Smooth muscle cell (in vitro differentiated cells): ENCODE measurements around the gene MFSD2B. TPM values are rescaled to one million over a fixed set of nuclear protein-coding genes. Genes with fewer than 3 reads are reported as not detected.

ENCODE experiments used
- DNase-seq: peaks from one replicate; lab custom pipeline; 2025; ENCODE audit not compliant: unreplicated experiment; lab: John Stamatoyannopoulos, UW
- H2AFZ ChIP-seq: fragments of 200-600 bp; sonication (generic); 2 replicates; pipeline ENCODE4 v1.6.0; 2016; ENCODE audit warnings: antibody characterized with exemption, low read depth, mild to moderate bottlenecking
- H3F3A ChIP-seq: fragments of 200-600 bp; sonication (generic); 2 replicates; pipeline ENCODE4 v1.6.0; 2017; ENCODE audit warnings: antibody characterized with exemption, low read depth
- H3K27ac ChIP-seq: fragments of 200-600 bp; sonication (generic); 2 replicates; pipeline ENCODE4 v1.5.1; 2016; ENCODE audit warnings: low read depth, mild to moderate bottlenecking
- H3K27me3 ChIP-seq: fragments of 200-600 bp; sonication (generic); 2 replicates; pipeline ENCODE4 v1.6.1; 2016; ENCODE audit warnings: low read depth, mild to moderate bottlenecking
- H3K36me3 ChIP-seq: fragments of 200-600 bp; sonication (generic); 2 replicates; pipeline ENCODE4 v1.5.1; 2016; ENCODE audit warnings: low read depth
- H3K4me1 ChIP-seq: fragments of 200-600 bp; sonication (generic); 2 replicates; pipeline ENCODE4 v1.5.1; 2016; ENCODE audit warnings: low read depth
- H3K4me2 ChIP-seq: fragments of 200-600 bp; sonication (generic); 2 replicates; pipeline ENCODE4 v1.6.0; 2016; ENCODE audit warnings: mild to moderate bottlenecking
- H3K4me3 ChIP-seq: fragments of 200-600 bp; sonication (generic); 2 replicates; pipeline ENCODE4 v1.5.1; 2016; ENCODE audit warnings: mild to moderate bottlenecking
- H3K79me2 ChIP-seq: fragments of 200-600 bp; sonication (generic); 2 replicates; pipeline ENCODE4 v1.6.0; 2016; ENCODE audit warnings: low read depth, mild to moderate bottlenecking
- H3K9ac ChIP-seq: fragments of 200-600 bp; sonication (generic); 2 replicates; pipeline ENCODE4 v1.6.0; 2016; ENCODE audit warnings: low read depth
- H3K9me3 ChIP-seq: fragments of 200-600 bp; sonication (generic); replicated peaks from 2 replicates; pipeline ENCODE4 v1.5.1; 2016; ENCODE audit warnings: low read depth
- H4K20me1 ChIP-seq: fragments of 200-600 bp; sonication (generic); 2 replicates; pipeline ENCODE4 v1.6.0; 2016; ENCODE audit warnings: low read depth
- CTCF ChIP-seq: fragments of 200-600 bp; sonication (generic); IDR thresholded peaks from 2 replicates; pipeline ENCODE4 v1.5.1; 2017; ENCODE audit warnings: borderline replicate concordance, mild to moderate bottlenecking, antibody characterized with exemption; ENCODE audit not compliant: insufficient read depth, poor library complexity, severe bottlenecking
- WGBS: methylation state at CpG from one replicate; pipeline ENCODE4 v1.1.7; 2016; ENCODE audit warnings: low lambda C conversion rate; 5-methylcytosine and 5-hydroxymethylcytosine counted together
- polyA plus RNA-seq: library from polyadenylated mRNA; unstranded; fragments of >200 nt; fragmentation: Nextera tagmentation; extraction: Ambion mirVana; gene quantifications from 2 replicates; pipeline ENCODE4 v1.2.1, GENCODE V29; 2016
- total RNA-seq: library from RNA; depleted of rRNA; stranded (reverse); fragments of >200 nt; gene quantifications from 2 replicates; pipeline ENCODE4 v1.2.3, GENCODE V29; 2014

The MFSD2B gene
- total and polyA plus RNA-seq, 2 experiments from 2014 or later: 0.54 TPM; not detected in 1

GRCh38 chr2:24024018-24024417, 14.1 kb downstream of the MFSD2B start:
- H3K27me3 ChIP-seq: no peaks in the 10 kb centered on the region
- no peak overlapping the region for H3K27ac ChIP-seq
- no peaks in the 10 kb centered on the region for H3K36me3 ChIP-seq
- H4K20me1 ChIP-seq: no peaks in the 10 kb centered on the region
- H3F3A ChIP-seq: no peaks in the 10 kb centered on the region
- no peak overlapping the region for H3K4me3 ChIP-seq
- no peak for DNase-seq
- no peaks in the 10 kb centered on the region for H3K9me3 ChIP-seq
- H3K4me2 ChIP-seq: no peak overlapping the region
- no peak for TF ChIP-seq CTCF
- H3K79me2 ChIP-seq: no peaks in the 10 kb centered on the region
- 66% methylated on average over 12 of the region's 12 CpGs for WGBS
- H3K4me1 ChIP-seq: peaks cover 5% of the 10 kb centered on the region
- H2AFZ ChIP-seq: no peak overlapping the region
- no peak overlapping the region for H3K9ac ChIP-seq

GRCh38 chr2:24024996-24025663, 15.2 kb downstream of the MFSD2B start:
- no peak overlapping the region for H3K9ac ChIP-seq
- no peaks in the 10 kb centered on the region for H3F3A ChIP-seq
- H3K9me3 ChIP-seq: no peaks in the 10 kb centered on the region
- H3K4me3 ChIP-seq: no peak overlapping the region
- no peak overlapping the region for H3K4me2 ChIP-seq
- no peaks in the 10 kb centered on the region for H3K27me3 ChIP-seq
- no peak overlapping the region for H2AFZ ChIP-seq
- H3K27ac ChIP-seq: no peak overlapping the region
- TF ChIP-seq CTCF: no peak
- H3K36me3 ChIP-seq: no peaks in the 10 kb centered on the region
- no peaks in the 10 kb centered on the region for H3K79me2 ChIP-seq
- peaks cover 5% of the 10 kb centered on the region for H3K4me1 ChIP-seq
- DNase-seq: no peak
- no peaks in the 10 kb centered on the region for H4K20me1 ChIP-seq
- WGBS: 95% methylated on average over 17 of the region's 17 CpGs

- H3K9me3 ChIP-seq: no peaks in the 10 kb centered on the region
- H4K20me1 ChIP-seq: no peaks in the 10 kb centered on the region
- H3K4me2 ChIP-seq: no peak overlapping the region
- H2AFZ ChIP-seq: no peak overlapping the region
- no peaks in the 10 kb centered on the region for H3F3A ChIP-seq
- no peak overlapping the region for H3K4me3 ChIP-seq
- H3K4me1 ChIP-seq: peaks cover 5% of the 10 kb centered on the region
- no peak for TF ChIP-seq CTCF
- no peak overlapping the region for H3K27ac ChIP-seq
- no peaks in the 10 kb centered on the region for H3K79me2 ChIP-seq
- DNase-seq: no peak
- no peaks in the 10 kb centered on the region for H3K36me3 ChIP-seq
- no peaks in the 10 kb centered on the region for H3K27me3 ChIP-seq
- 42% methylated on average over 2 of the region's 2 CpGs for WGBS
- H3K9ac ChIP-seq: no peak overlapping the region
Measured at GRCh38 chr2:24026233-24026632, 16.3 kb downstream of the MFSD2B start.
